ENCODE data around the gene RSRP1.
"Not testable (repeated sequence)": the region's sequence is repeated elsewhere in the genome, so short reads cannot be mapped to it uniquely, and the experiment has no call there.

Gene RSRP1, protein sequence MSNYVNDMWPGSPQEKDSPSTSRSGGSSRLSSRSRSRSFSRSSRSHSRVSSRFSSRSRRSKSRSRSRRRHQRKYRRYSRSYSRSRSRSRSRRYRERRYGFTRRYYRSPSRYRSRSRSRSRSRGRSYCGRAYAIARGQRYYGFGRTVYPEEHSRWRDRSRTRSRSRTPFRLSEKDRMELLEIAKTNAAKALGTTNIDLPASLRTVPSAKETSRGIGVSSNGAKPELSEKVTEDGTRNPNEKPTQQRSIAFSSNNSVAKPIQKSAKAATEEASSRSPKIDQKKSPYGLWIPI

DNA sequence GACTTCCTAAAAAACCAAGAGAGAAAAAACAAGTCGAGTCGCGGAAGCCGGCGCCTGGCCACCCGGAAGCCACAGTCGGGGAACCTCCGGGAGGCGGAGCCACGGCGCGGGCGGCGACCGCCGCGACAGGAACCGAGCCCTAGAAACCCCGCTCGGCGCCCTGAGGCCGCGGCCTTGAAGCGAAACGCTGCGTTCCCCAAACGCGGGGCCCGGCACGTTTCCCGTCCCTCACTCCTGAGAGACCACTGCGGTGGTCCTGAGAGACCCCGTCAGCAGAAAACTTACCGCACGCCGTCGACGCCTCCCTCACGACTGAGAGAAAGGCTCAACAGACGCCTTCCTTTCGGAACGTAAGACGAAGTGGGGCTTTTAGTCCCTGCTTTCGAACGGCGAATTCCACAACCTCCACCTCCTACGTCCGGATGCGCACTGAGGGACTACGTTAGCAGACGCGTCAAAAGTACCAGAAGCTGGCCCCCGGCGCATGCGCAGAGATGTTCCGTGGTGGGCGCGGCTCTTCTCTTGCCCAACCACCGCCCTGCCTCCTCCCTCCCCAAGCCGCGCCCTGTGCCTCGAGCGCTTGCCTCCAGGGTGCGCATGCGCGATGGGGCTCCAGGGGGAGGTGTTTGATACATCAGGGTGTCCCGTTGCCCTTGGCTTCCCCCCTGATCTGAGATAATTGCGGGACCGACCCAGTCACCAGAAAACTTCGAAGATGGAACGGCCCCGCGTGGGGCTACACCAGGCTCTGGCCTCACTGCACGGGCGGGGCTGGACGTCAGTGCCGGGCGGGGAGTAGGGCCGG lies at the start of gene RSRP1:
TSS of gene RSRP1 (minus strand) at position 431 of the 805 bp plus-strand sequence. CDS start 491 bp downstream, outside the sequence.
- H4K20me1 ChIP-seq (ENCODE audit: insufficient read depth), result peaks cover 16% of the 10 kb centered on the region; the same call in 1 of the 2 replicates
- H3K27me3 ChIP-seq (ENCODE audit: insufficient read depth, low read depth), result no peaks in the 10 kb centered on the region
- H3K9ac ChIP-seq, result peak within 1 kb of the TSS; percentile 95
- TF ChIP-seq, protein P1, sequence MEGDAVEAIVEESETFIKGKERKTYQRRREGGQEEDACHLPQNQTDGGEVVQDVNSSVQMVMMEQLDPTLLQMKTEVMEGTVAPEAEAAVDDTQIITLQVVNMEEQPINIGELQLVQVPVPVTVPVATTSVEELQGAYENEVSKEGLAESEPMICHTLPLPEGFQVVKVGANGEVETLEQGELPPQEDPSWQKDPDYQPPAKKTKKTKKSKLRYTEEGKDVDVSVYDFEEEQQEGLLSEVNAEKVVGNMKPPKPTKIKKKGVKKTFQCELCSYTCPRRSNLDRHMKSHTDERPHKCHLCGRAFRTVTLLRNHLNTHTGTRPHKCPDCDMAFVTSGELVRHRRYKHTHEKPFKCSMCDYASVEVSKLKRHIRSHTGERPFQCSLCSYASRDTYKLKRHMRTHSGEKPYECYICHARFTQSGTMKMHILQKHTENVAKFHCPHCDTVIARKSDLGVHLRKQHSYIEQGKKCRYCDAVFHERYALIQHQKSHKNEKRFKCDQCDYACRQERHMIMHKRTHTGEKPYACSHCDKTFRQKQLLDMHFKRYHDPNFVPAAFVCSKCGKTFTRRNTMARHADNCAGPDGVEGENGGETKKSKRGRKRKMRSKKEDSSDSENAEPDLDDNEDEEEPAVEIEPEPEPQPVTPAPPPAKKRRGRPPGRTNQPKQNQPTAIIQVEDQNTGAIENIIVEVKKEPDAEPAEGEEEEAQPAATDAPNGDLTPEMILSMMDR (conservative IDR thresholded peaks at IDR 0.05; ENCODE audit: low read depth, low read length), result peak; percentile 32; the same call in 1 of the 2 replicates
- H2AFZ ChIP-seq (ENCODE audit: low read depth), result peak within 1 kb of the TSS; percentile 66
- peak within 1 kb of the TSS; percentile 91 for H3K27ac ChIP-seq
- peak within 1 kb of the TSS; percentile 94 for H3K4me2 ChIP-seq
- H3K36me3 ChIP-seq (ENCODE audit: insufficient read depth), result peaks cover 33% of the 10 kb centered on the region
- H3K4me1 ChIP-seq (ENCODE audit: low read depth, poor library complexity, severe bottlenecking), result peaks cover 43% of the 10 kb centered on the region
- H3K4me3 ChIP-seq (IDR thresholded peaks at IDR 0.05; ENCODE audit: insufficient read depth, low read depth, low read length), result peak within 1 kb of the TSS; percentile 83
- peaks cover 50% of the 10 kb centered on the region for H3K79me2 ChIP-seq (ENCODE audit: insufficient read depth, low read depth)

DNA sequence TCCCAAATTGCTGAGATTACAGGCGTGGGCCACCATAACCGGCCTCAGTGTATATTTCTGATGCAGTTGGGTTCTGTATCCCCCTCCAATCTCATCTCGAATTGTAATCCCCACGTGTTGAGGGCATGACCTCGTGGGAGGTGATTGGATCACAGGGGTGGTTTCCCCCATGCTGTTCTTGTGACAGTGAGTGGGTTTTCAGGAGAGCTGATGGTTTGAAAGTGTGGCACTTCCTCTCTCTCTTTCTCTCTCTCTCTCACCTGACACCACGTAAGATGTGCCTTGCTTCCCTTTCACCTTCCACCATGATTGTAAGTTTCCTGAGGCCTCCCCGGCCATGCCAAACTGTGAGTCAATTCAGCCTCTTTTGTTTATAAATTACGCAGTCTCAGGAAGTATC lies 49.2 kb upstream of the RSRP1 start:
- not testable (repeated sequence) for H3K4me1 ChIP-seq (ENCODE audit: low read depth, poor library complexity, severe bottlenecking); H4K20me1 ChIP-seq (ENCODE audit: insufficient read depth); H3K9ac ChIP-seq; H3K79me2 ChIP-seq (ENCODE audit: insufficient read depth, low read depth); H3K27ac ChIP-seq; H3K4me2 ChIP-seq; H2AFZ ChIP-seq (ENCODE audit: low read depth); H3K36me3 ChIP-seq (ENCODE audit: insufficient read depth); H3K27me3 ChIP-seq (ENCODE audit: insufficient read depth, low read depth); H3K4me3 ChIP-seq (IDR thresholded peaks at IDR 0.05; ENCODE audit: insufficient read depth, low read depth, low read length)

DNA sequence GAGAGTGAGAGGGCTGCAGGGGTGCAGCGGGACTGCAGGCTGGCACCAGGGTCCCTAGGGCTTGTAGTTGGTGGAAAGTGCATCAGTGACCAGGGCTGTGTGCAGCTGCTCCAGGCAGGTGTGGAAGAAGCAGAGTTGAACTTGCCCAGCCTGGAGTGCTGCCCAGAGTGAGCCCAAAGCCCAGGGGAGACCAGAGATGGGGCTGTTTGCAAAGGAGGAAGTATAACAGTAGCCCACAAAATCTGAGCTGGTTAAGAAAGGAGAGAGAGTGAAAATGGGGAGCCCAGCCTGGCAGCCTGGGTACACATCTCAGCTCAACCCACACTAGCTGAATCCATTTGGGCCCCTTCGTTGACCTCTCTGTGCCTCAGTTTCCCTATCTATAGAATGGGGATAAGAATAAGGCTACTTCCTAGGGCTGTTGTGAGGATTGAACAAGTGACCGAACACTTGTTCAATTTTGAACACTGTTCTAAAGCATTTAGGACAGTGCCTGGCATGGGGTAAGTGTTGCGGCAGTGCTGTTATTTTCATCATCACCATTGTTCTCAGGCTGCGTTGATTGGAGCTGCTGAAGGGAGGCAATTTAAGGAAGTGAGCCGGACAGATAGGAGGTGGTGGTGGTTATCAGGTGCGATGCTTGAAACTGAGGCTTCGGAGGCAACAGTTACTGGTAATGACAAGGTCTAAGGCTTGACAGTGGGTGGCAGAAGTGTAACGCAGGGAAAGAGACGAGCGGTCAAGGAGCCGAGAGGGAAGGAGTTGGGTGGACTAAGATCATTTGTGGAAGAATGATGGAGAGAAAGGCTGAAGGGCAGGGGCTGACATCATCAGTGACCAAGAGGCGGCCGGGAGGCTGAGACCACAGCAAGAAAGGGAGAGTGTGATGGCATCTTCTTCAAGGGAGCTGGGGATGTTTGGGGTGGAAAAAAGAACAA lies 47.9 kb upstream of the RSRP1 start:
- not testable (repeated sequence) for H3K4me1 ChIP-seq (ENCODE audit: low read depth, poor library complexity, severe bottlenecking); H3K27me3 ChIP-seq (ENCODE audit: insufficient read depth, low read depth); H4K20me1 ChIP-seq (ENCODE audit: insufficient read depth); H2AFZ ChIP-seq (ENCODE audit: low read depth); H3K79me2 ChIP-seq (ENCODE audit: insufficient read depth, low read depth); H3K36me3 ChIP-seq (ENCODE audit: insufficient read depth); H3K4me3 ChIP-seq (IDR thresholded peaks at IDR 0.05; ENCODE audit: insufficient read depth, low read depth, low read length); H3K9ac ChIP-seq; H3K4me2 ChIP-seq; H3K27ac ChIP-seq

DNA sequence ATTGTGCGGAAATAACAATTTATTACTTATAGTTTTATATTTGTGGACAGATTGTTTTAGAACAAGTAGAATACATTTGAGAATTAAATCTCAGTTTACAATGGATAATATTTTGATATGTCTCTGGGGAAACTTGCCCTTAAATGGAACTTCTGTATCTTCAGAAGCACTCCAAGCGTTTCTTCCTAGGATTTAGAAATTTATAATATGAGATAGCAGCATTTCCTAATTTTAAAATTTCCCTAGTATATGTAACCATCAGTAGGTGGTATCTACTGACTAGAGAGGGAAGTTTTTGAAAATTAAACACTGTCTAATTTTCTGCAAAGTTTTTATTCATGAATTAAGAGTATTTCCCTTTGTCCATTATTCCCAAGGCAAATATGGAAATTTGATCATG lies 46.2 kb upstream of the RSRP1 start:
- not testable (repeated sequence) for H3K4me1 ChIP-seq (ENCODE audit: low read depth, poor library complexity, severe bottlenecking); H3K36me3 ChIP-seq (ENCODE audit: insufficient read depth); H3K27ac ChIP-seq; H3K4me2 ChIP-seq; H2AFZ ChIP-seq (ENCODE audit: low read depth); H3K4me3 ChIP-seq (IDR thresholded peaks at IDR 0.05; ENCODE audit: insufficient read depth, low read depth, low read length); H4K20me1 ChIP-seq (ENCODE audit: insufficient read depth); H3K79me2 ChIP-seq (ENCODE audit: insufficient read depth, low read depth); H3K9ac ChIP-seq; H3K27me3 ChIP-seq (ENCODE audit: insufficient read depth, low read depth)

DNA sequence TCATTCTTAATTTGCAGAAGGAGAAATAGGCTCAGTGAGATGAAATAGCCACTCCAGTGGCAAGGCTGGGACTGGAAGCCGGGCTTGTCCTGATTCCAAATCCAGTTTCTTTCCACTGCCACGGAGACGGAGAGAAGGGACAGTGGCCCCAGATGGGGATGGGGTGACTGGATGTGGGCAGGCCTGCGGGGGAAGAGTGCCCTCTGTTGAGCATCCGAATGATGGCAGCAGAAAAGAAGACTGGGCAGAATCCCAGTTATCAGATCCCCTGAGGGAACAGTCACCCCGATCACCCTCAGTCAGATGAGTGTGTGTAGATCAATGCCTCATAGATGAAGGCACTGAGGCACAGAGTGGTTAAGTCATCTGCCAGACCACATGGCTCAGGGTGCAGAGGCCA lies 42.8 kb upstream of the RSRP1 start:
- H3K27ac ChIP-seq; H3K9ac ChIP-seq; H3K27me3 ChIP-seq (ENCODE audit: insufficient read depth, low read depth); H4K20me1 ChIP-seq (ENCODE audit: insufficient read depth); H3K36me3 ChIP-seq (ENCODE audit: insufficient read depth); H2AFZ ChIP-seq (ENCODE audit: low read depth); H3K4me3 ChIP-seq (IDR thresholded peaks at IDR 0.05; ENCODE audit: insufficient read depth, low read depth, low read length); H3K4me1 ChIP-seq (ENCODE audit: low read depth, poor library complexity, severe bottlenecking); H3K4me2 ChIP-seq; H3K79me2 ChIP-seq (ENCODE audit: insufficient read depth, low read depth): not testable (repeated sequence)

DNA sequence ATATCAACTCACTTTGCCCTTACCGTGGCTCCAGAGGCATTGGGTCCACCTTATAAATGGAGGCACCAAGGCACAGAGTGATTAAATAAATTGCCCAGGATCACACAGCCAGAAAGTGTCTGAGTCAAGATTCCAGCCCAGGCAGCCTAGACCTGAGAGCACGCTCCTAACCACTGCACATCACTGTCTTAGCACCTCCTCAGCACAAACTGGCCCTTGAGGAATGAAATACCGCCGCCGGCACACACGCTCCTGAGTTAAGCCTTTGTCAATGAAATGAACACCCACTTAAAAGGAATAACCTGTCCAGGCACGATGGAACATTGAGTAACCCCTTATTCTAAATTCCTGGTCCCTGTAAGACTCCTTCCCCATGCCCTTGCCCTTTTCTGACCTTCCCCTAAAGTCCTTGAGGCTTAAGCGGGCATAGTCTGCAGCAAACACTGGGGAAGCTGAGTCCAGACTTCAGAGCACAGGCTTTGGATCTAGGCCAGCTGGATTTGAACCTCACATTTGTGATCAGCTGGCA lies 41.4 kb upstream of the RSRP1 start:
- not testable (repeated sequence) for H3K4me1 ChIP-seq (ENCODE audit: low read depth, poor library complexity, severe bottlenecking); H3K9ac ChIP-seq; H4K20me1 ChIP-seq (ENCODE audit: insufficient read depth); H3K4me2 ChIP-seq; H2AFZ ChIP-seq (ENCODE audit: low read depth); H3K36me3 ChIP-seq (ENCODE audit: insufficient read depth); H3K27me3 ChIP-seq (ENCODE audit: insufficient read depth, low read depth); H3K27ac ChIP-seq; H3K4me3 ChIP-seq (IDR thresholded peaks at IDR 0.05; ENCODE audit: insufficient read depth, low read depth, low read length); H3K79me2 ChIP-seq (ENCODE audit: insufficient read depth, low read depth)

DNA sequence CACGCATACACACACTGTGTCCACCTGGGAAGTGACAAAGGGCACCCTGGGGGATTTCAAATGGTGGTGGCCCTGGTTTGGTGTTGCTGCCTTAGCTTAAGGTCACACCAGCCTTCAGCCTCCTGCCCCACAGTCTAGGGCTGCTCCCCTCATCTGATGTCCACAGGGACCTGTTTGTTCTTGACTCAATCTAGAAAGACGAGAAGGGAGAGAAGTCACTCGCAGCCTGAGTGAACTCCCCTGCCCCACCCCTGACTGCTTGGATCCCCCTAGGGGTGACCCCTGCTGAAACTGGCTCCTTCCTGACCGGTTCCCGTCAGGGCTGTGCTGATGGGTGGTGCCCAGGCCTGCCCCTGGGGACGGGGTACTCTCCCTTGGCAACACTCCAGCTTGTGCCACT lies 39.9 kb upstream of the RSRP1 start:
- H3K27ac ChIP-seq; H3K36me3 ChIP-seq (ENCODE audit: insufficient read depth); H3K4me3 ChIP-seq (IDR thresholded peaks at IDR 0.05; ENCODE audit: insufficient read depth, low read depth, low read length); H3K4me2 ChIP-seq; H3K79me2 ChIP-seq (ENCODE audit: insufficient read depth, low read depth); H3K4me1 ChIP-seq (ENCODE audit: low read depth, poor library complexity, severe bottlenecking); H4K20me1 ChIP-seq (ENCODE audit: insufficient read depth); H3K9ac ChIP-seq; H3K27me3 ChIP-seq (ENCODE audit: insufficient read depth, low read depth); H2AFZ ChIP-seq (ENCODE audit: low read depth): not testable (repeated sequence)

DNA sequence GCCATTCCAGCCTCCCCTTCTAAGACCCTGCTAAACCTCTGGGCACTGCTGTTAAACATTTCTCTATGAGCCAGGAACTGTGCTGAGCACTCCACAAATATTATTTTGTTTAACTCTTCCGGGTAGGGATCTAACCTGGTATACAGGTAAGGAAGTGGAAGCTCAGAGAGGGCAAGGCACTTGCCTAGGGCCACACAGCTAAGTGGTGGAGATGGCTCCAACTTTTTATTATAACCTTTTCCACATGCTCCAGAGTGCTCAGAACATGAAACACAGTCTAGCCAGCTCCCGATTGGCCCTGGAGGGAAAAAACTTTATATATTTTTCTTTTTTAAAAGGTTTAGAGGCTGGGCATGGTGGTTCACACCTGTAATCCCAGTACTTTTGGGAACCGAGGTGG lies 38.6 kb upstream of the RSRP1 start:
- not testable (repeated sequence) for H3K4me3 ChIP-seq (IDR thresholded peaks at IDR 0.05; ENCODE audit: insufficient read depth, low read depth, low read length); H4K20me1 ChIP-seq (ENCODE audit: insufficient read depth); H3K9ac ChIP-seq; H3K27me3 ChIP-seq (ENCODE audit: insufficient read depth, low read depth); H3K36me3 ChIP-seq (ENCODE audit: insufficient read depth); H3K4me1 ChIP-seq (ENCODE audit: low read depth, poor library complexity, severe bottlenecking); H3K79me2 ChIP-seq (ENCODE audit: insufficient read depth, low read depth); H2AFZ ChIP-seq (ENCODE audit: low read depth); H3K27ac ChIP-seq; H3K4me2 ChIP-seq

Data from KMS-11 (cell line).